ENCODE results near the gene SEMA6A.

DNA sequence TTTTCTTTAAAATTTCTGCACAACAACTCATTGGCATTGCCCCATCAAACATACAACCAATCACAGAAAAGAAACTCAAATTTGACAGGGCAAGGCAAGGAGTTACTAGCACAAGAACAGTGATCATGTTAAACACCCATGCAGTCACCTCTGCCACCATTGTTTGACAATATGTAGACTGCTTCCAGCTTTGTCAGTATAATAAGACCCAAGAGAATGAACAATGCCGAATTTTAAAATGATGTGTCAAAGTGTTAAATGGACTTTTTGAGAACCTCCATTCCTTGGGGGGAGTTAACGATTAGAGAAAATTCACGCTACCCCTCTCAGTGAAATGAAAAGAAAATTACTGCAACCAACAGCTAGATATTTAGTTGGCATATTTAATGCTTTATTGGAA lies 109.2 kb downstream of the SEMA6A start:
- TF ChIP-seq, protein P1, sequence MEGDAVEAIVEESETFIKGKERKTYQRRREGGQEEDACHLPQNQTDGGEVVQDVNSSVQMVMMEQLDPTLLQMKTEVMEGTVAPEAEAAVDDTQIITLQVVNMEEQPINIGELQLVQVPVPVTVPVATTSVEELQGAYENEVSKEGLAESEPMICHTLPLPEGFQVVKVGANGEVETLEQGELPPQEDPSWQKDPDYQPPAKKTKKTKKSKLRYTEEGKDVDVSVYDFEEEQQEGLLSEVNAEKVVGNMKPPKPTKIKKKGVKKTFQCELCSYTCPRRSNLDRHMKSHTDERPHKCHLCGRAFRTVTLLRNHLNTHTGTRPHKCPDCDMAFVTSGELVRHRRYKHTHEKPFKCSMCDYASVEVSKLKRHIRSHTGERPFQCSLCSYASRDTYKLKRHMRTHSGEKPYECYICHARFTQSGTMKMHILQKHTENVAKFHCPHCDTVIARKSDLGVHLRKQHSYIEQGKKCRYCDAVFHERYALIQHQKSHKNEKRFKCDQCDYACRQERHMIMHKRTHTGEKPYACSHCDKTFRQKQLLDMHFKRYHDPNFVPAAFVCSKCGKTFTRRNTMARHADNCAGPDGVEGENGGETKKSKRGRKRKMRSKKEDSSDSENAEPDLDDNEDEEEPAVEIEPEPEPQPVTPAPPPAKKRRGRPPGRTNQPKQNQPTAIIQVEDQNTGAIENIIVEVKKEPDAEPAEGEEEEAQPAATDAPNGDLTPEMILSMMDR (optimal IDR thresholded peaks at IDR 0.05 in 1 of 3, IDR thresholded peaks at IDR 0.05 in 1 of 3, conservative IDR thresholded peaks at IDR 0.05 in 1 of 3; ENCODE audit: extremely low read depth in 1 of 3, insufficient read depth in 2 of 3, low read length in 3 of 3) = no peak
- no peak for TF ChIP-seq EZH2 (IDR thresholded peaks at IDR 0.05; ENCODE audit: low read length)
